OCI-LY7 (cell line): ENCODE results near the gene KCNK4. TPM values are rescaled to one million over a fixed set of nuclear protein-coding genes. Genes with fewer than 3 reads are reported as not detected.

ENCODE experiments used
- BruUV-seq: library from RNA; stranded (reverse); fragments of 400-500 nt; replicated peaks from 2 replicates; lab custom pipeline; 2021; lab: Mats Ljungman, UMichigan
- CTCF ChIA-PET: fragments of 300-600 bp; sonication (Branson Sonifier 250); formaldehyde crosslinking; loops from one replicate; lab custom pipeline; 2022; ENCODE audit warnings: antibody characterized with exemption; ENCODE audit not compliant: unreplicated experiment; lab: Charles Lee
- POLR2A ChIA-PET: fragments of 300-600 bp; sonication (Branson Sonifier 250); formaldehyde crosslinking; loops from one replicate; lab custom pipeline; 2022; ENCODE audit warnings: antibody characterized with exemption; lab: Charles Lee
- DNase-seq: peaks from one replicate; pipeline ENCODE4 v3.0.0-alpha.2; 2015; ENCODE audit warnings: low spot score
- H2AFZ ChIP-seq: fragments of 200-600 bp; sonication (generic), shearing (Covaris generic); 2 replicates; pipeline ENCODE4 v1.6.1; 2014; ENCODE audit warnings: mild to moderate bottlenecking, antibody characterized with exemption, low read length, moderate library complexity
- H3K27ac ChIP-seq: fragments of 200-600 bp; sonication (generic); 2 replicates; pipeline ENCODE4 v1.5.1; 2014; ENCODE audit warnings: mixed run types, low read depth, mild to moderate bottlenecking, moderate library complexity, low read length, inconsistent platforms; ENCODE audit not compliant: poor library complexity, severe bottlenecking
- H3K36me3 ChIP-seq: fragments of 200-600 bp; sonication (generic); 2 replicates; pipeline ENCODE4 v1.6.1; 2014; ENCODE audit warnings: mild to moderate bottlenecking, antibody characterized with exemption, low read length, moderate library complexity, mixed read lengths; ENCODE audit not compliant: insufficient read depth
- H3K4me1 ChIP-seq: fragments of 200-600 bp; sonication (generic); 2 replicates; pipeline ENCODE4 v1.5.1; 2014; ENCODE audit warnings: mild to moderate bottlenecking, low read length; ENCODE audit not compliant: insufficient read depth, poor library complexity, severe bottlenecking
- H3K4me2 ChIP-seq: fragments of 200-600 bp; sonication (generic); 2 replicates; pipeline ENCODE4 v1.6.1; 2014; ENCODE audit warnings: mild to moderate bottlenecking, low read length
- H3K4me3 ChIP-seq: fragments of 200-600 bp; sonication (generic); 2 replicates; pipeline ENCODE4 v1.5.1; 2014; ENCODE audit warnings: mild to moderate bottlenecking, low read depth, low read length; ENCODE audit not compliant: poor library complexity, severe bottlenecking
- H3K79me2 ChIP-seq: fragments of 200-600 bp; sonication (generic); 2 replicates; pipeline ENCODE4 v1.6.1; 2016; ENCODE audit warnings: low read depth, mild to moderate bottlenecking, low read length, moderate library complexity, mixed read lengths; ENCODE audit not compliant: insufficient read depth
- H3K9me2 ChIP-seq: fragments of 200-600 bp; sonication (generic); 2 replicates; pipeline ENCODE4 v1.6.1; 2016; ENCODE audit warnings: mild to moderate bottlenecking, low read length, mixed read lengths; ENCODE audit not compliant: insufficient read depth
- H3K9me3 ChIP-seq: fragments of 200-600 bp; sonication (generic); 2 replicates; pipeline ENCODE4 v1.6.1; 2014; ENCODE audit warnings: mild to moderate bottlenecking, mixed run types, low read length, mixed read lengths
- H4K20me1 ChIP-seq: fragments of 200-600 bp; sonication (generic); 2 replicates; pipeline ENCODE4 v1.6.1; 2014; ENCODE audit warnings: mild to moderate bottlenecking, antibody characterized with exemption, low read length, moderate library complexity, mixed read lengths; ENCODE audit not compliant: insufficient read depth
- EZH2phosphoT487 ChIP-seq: fragments of 200-600 bp; sonication (generic); IDR thresholded peaks from 2 replicates; pipeline ENCODE4 v1.6.1; 2018; ENCODE audit warnings: low read depth, borderline replicate concordance, mild to moderate bottlenecking, mixed run types, antibody characterized with exemption, low read length, moderate library complexity, mixed read lengths
- intact Hi-C: fragments of 100-400 bp; cut with micrococcal nuclease; formaldehyde crosslinking; loops from one replicate; pipeline ENCODE4 v1.10.0; 2022; ENCODE audit not compliant: unreplicated experiment
- total RNA-seq, 2 experiments: library from RNA; depleted of rRNA in 1 of 2; stranded (reverse); fragments of >200 nt in 1 of 2; shearing (Covaris generic) in 1 of 2; gene quantifications; 2 replicates each; pipeline ENCODE4 v1.2.3, GENCODE V29; 2014 to 2022
- TF ChIP-seq, protein P1 (sequence below): fragments of 200-600 bp; sonication (generic); conservative IDR thresholded peaks from 2 replicates; pipeline ENCODE4 v1.5.1; 2014; ENCODE audit warnings: mild to moderate bottlenecking, antibody characterized with exemption, low read length, moderate library complexity, mixed read lengths

KCNK4 gene
- total RNA-seq, 2 experiments from 2014 or later, result 0.80 to 0.95 TPM

DNA sequence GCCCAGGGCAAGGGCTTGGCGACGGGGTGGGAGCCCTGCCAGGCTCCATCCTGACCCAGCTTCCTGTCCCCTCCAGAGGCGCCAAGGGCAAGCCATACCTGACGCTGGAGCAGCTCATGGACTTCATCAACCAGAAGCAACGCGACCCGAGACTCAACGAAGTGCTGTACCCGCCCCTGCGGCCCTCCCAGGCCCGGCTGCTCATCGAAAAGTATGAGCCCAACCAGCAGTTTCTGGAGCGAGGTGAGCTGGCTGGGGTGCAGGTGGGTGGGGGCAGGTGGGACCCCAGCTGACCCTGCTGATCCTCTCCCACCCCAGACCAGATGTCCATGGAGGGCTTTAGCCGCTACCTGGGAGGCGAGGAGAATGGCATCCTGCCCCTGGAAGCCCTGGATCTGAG, 34.8 kb upstream of the KCNK4 start:
- POLR2A ChIA-PET, result interaction anchor here (0.6 to 1.0 kb wide), 2 partner anchors 14 to 71 kb away, joined by 3 to 4 read pairs; no protein-coding TSS in a partner anchor
- no TSS peak for BruUV-seq
- intact Hi-C loops, result no loop called here

DNA sequence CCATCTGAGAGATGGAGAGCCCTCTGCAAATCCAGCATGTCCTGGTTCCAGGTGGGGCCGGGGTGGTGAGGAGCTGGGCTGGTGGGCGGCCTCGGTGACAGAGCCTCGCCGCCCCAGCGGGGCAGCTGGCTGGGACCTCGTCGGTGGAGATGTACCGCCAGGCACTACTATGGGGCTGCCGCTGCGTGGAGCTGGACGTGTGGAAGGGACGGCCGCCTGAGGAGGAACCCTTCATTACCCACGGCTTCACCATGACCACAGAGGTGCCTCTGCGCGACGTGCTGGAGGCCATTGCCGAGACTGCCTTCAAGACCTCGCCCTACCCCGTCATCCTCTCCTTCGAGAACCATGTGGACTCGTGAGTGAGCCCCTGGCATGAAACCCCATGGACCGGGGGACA, 32.7 kb upstream of the KCNK4 start:
- no peak overlapping the region for H2AFZ ChIP-seq
- CTCF ChIA-PET, result interaction anchor here (0.7 kb wide), 1 partner anchor 9 kb away, joined by 3 read pairs; no protein-coding TSS in a partner anchor
- no peaks in the 10 kb centered on the region for H3K36me3 ChIP-seq
- H3K4me1 ChIP-seq, result no peaks in the 10 kb centered on the region
- intact Hi-C loops, result no loop called here
- H3K4me2 ChIP-seq, result no peak overlapping the region
- POLR2A ChIA-PET, result no interaction called here
- no peaks in the 10 kb centered on the region for H3K79me2 ChIP-seq
- TF ChIP-seq EZH2phosphoT487, result no peak
- DNase-seq, result no peak
- no peak overlapping the region for H3K4me3 ChIP-seq
- H3K9me2 ChIP-seq, result no peaks in the 10 kb centered on the region
- no peak overlapping the region for H3K27ac ChIP-seq
- H4K20me1 ChIP-seq, result no peaks in the 10 kb centered on the region
- BruUV-seq, result no TSS peak
- no peaks in the 10 kb centered on the region for H3K9me3 ChIP-seq

More for the DNA sequence above, 34.8 kb upstream of the KCNK4 start:
- no peak for DNase-seq
- TF ChIP-seq, protein P1, sequence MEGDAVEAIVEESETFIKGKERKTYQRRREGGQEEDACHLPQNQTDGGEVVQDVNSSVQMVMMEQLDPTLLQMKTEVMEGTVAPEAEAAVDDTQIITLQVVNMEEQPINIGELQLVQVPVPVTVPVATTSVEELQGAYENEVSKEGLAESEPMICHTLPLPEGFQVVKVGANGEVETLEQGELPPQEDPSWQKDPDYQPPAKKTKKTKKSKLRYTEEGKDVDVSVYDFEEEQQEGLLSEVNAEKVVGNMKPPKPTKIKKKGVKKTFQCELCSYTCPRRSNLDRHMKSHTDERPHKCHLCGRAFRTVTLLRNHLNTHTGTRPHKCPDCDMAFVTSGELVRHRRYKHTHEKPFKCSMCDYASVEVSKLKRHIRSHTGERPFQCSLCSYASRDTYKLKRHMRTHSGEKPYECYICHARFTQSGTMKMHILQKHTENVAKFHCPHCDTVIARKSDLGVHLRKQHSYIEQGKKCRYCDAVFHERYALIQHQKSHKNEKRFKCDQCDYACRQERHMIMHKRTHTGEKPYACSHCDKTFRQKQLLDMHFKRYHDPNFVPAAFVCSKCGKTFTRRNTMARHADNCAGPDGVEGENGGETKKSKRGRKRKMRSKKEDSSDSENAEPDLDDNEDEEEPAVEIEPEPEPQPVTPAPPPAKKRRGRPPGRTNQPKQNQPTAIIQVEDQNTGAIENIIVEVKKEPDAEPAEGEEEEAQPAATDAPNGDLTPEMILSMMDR, result no peak
- TF ChIP-seq EZH2phosphoT487, result no peak
- Histone ChIP-seq H3K79me2 (no peaks in the 10 kb centered on the region), H3K9me2 (no peaks in the 10 kb centered on the region), H2AFZ (no peak overlapping the region), H3K9me3 (no peaks in the 10 kb centered on the region), H3K4me2 (no peak overlapping the region), H3K4me1 (peaks cover 17% of the 10 kb centered on the region), H3K27ac (no peak overlapping the region), H3K4me3 (no peak overlapping the region), H3K36me3 (no peaks in the 10 kb centered on the region), H4K20me1 (no peaks in the 10 kb centered on the region)
- CTCF ChIA-PET, result no interaction called here

DNA sequence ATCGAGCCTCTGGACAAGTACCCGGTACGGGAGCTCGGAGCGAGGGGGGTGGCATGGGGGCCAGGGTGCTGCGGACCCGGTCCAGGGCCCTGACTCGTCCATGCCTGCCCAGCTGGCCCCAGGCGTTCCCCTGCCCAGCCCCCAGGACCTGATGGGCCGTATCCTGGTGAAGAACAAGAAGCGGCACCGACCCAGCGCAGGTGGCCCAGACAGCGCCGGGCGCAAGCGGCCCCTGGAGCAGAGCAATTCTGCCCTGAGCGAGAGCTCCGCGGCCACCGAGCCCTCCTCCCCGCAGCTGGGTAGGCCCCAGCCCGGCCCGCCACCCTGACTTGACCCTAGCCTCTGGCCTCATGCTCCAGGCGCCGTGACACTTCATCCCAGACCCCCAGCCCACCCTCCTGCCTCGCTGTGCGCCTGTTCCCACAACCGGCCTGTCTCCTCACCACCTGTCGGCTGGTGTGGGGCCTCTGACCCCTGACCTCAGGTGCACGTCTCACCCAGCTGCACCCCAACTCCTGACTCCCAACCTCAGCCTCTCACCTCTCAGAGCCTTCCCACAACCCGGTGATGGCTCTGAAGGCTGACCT, 32.1 kb upstream of the KCNK4 start:
- BruUV-seq, result no TSS peak

More for the DNA sequence above, 32.1 kb upstream of the KCNK4 start:
- CTCF ChIA-PET, result interaction anchor here (0.7 kb wide), 1 partner anchor 9 kb away, joined by 3 read pairs; no protein-coding TSS in a partner anchor
- no peak for DNase-seq
- Histone ChIP-seq H3K4me1 (no peaks in the 10 kb centered on the region), H3K27ac (no peak overlapping the region), H3K9me3 (no peaks in the 10 kb centered on the region), H3K9me2 (no peaks in the 10 kb centered on the region), H3K79me2 (no peaks in the 10 kb centered on the region), H2AFZ (no peak overlapping the region), H3K4me3 (no peak overlapping the region), H3K4me2 (no peak overlapping the region), H3K36me3 (no peaks in the 10 kb centered on the region), H4K20me1 (no peaks in the 10 kb centered on the region)
- no peak for TF ChIP-seq EZH2phosphoT487
- TF ChIP-seq, protein P1, result no peak
- POLR2A ChIA-PET, result no interaction called here
- intact Hi-C loops, result no loop called here
